IMR-90 (cell line): Measurements from ENCODE around the gene EMSY. TPM values are rescaled to one million over a fixed set of nuclear protein-coding genes. Genes with fewer than 3 reads are reported as not detected.

ENCODE experiments used
- ATAC-seq: fragments of 200-7000 bp; cut with Tn5 transposase; 2 replicates; pipeline ENCODE4 v1.9.1; 2020; ENCODE audit warnings: low read depth, mild to moderate bottlenecking, moderate library complexity
- BruUV-seq: library from RNA; stranded (reverse); fragments of 400-500 nt; replicated peaks from 2 replicates; lab custom pipeline; 2021; lab: Mats Ljungman, UMichigan
- CTCF ChIA-PET: fragments of 300-600 bp; formaldehyde crosslinking; extraction: SDS; loops from one replicate; lab custom pipeline; 2021; ENCODE audit warnings: antibody characterized with exemption; lab: Yijun Ruan, JAX
- POLR2A ChIA-PET: fragments of 300-600 bp; sonication (Branson Sonifier 250); formaldehyde crosslinking; loops from one replicate; lab custom pipeline; 2022; ENCODE audit warnings: antibody characterized with exemption; ENCODE audit not compliant: unreplicated experiment; lab: Charles Lee
- DNase-seq: peaks from one replicate; pipeline ENCODE4 v3.0.0; 2013
- H2AFZ ChIP-seq: replicated peaks from 2 replicates; pipeline ENCODE3; 2013; ENCODE audit warnings: low read length, mild to moderate bottlenecking; ENCODE audit not compliant: poor library complexity
- H2AK5ac ChIP-seq: 2 replicates; pipeline ENCODE4 v1.6.1; 2013; ENCODE audit warnings: low read depth, low read length, inconsistent platforms
- H2AK9ac ChIP-seq: replicated peaks from 2 replicates; pipeline ENCODE3; 2013; ENCODE audit warnings: mild to moderate bottlenecking, low read depth, low read length, moderate library complexity; ENCODE audit not compliant: poor library complexity
- H2BK120ac ChIP-seq: 2 replicates; pipeline ENCODE4 v1.6.1; 2013; ENCODE audit warnings: low read depth, low read length, inconsistent platforms
- H2BK15ac ChIP-seq: 3 replicates; pipeline ENCODE4 v1.6.1; 2013; ENCODE audit warnings: low read depth, low read length, inconsistent platforms
- H2BK20ac ChIP-seq: 2 replicates; pipeline ENCODE4 v1.6.1; 2013; ENCODE audit warnings: low read depth, mild to moderate bottlenecking, inconsistent platforms, low read length, moderate library complexity
- H2BK5ac ChIP-seq: 2 replicates; pipeline ENCODE4 v1.6.1; 2013; ENCODE audit warnings: mild to moderate bottlenecking, low read depth, low read length, inconsistent platforms; ENCODE audit not compliant: poor library complexity, severe bottlenecking
- H3K14ac ChIP-seq: replicated peaks from 2 replicates; pipeline ENCODE4 v1.6.1; 2013; ENCODE audit warnings: low read depth, low read length, inconsistent platforms
- H3K18ac ChIP-seq: 2 replicates; pipeline ENCODE4 v1.6.1; 2013; ENCODE audit warnings: low read depth, low read length, control low read depth
- H3K23ac ChIP-seq: 2 replicates; pipeline ENCODE4 v1.6.1; 2013; ENCODE audit warnings: low read depth, low read length, inconsistent platforms
- H3K27ac ChIP-seq: 2 replicates; pipeline ENCODE4 v1.5.1; 2013; ENCODE audit warnings: mild to moderate bottlenecking, control low read depth, low read length; ENCODE audit not compliant: insufficient read depth
- H3K27me3 ChIP-seq: 2 replicates; pipeline ENCODE4 v1.6.1; 2013; ENCODE audit warnings: low read length; ENCODE audit not compliant: control insufficient read depth, insufficient read depth
- H3K36me3 ChIP-seq: 2 replicates; pipeline ENCODE4 v1.6.1; 2013; ENCODE audit warnings: low read length, mixed read lengths; ENCODE audit not compliant: control insufficient read depth, insufficient read depth
- H3K4ac ChIP-seq: 2 replicates; pipeline ENCODE4 v1.6.1; 2013; ENCODE audit warnings: low read depth, low read length, inconsistent platforms
- H3K4me1 ChIP-seq: 2 replicates; pipeline ENCODE4 v1.6.1; 2013; ENCODE audit warnings: low read length, mixed read lengths; ENCODE audit not compliant: control insufficient read depth, insufficient read depth
- H3K4me2 ChIP-seq: 2 replicates; pipeline ENCODE4 v1.6.1; 2013; ENCODE audit warnings: low read depth, mild to moderate bottlenecking, control low read depth, low read length, moderate library complexity
- H3K4me3 ChIP-seq: 2 replicates; pipeline ENCODE4 v1.5.1; 2013; ENCODE audit warnings: low read depth, mild to moderate bottlenecking, control low read depth, low read length, moderate library complexity; ENCODE audit not compliant: insufficient read depth
- H3K56ac ChIP-seq: 2 replicates; pipeline ENCODE4 v1.6.1; 2013; ENCODE audit warnings: low read length, inconsistent platforms; ENCODE audit not compliant: insufficient read depth; ENCODE audit errors: extremely low read depth
- H3K79me1 ChIP-seq, 2 experiments: 2 replicates each; pipeline ENCODE4 v1.6.1; 2013; ENCODE audit warnings: low read length in 2 of 2, inconsistent platforms in 1 of 2, low read depth in 1 of 2
- H3K9ac ChIP-seq: 2 replicates; pipeline ENCODE4 v1.6.1; 2013; ENCODE audit warnings: low read depth, low read length, control low read depth
- H3K9me1 ChIP-seq: 2 replicates; pipeline ENCODE4 v1.6.1; 2013; ENCODE audit warnings: low read length, inconsistent platforms; ENCODE audit not compliant: insufficient read depth
- H3K9me3 ChIP-seq: 2 replicates; pipeline ENCODE4 v1.6.1; 2013; ENCODE audit warnings: low read length; ENCODE audit not compliant: control insufficient read depth, insufficient read depth
- H4K20me1 ChIP-seq: 2 replicates; pipeline ENCODE4 v1.6.1; 2013; ENCODE audit warnings: low read length, inconsistent platforms; ENCODE audit not compliant: insufficient read depth
- H4K5ac ChIP-seq: 2 replicates; pipeline ENCODE4 v1.6.1; 2013; ENCODE audit warnings: mild to moderate bottlenecking, low read depth, low read length, control low read depth
- H4K8ac ChIP-seq, 2 experiments: 2 replicates each; pipeline ENCODE4 v1.6.1; 2013; ENCODE audit warnings: low read depth in 2 of 2, low read length in 2 of 2, control low read depth in 1 of 2, inconsistent platforms in 1 of 2
- H4K91ac ChIP-seq: 2 replicates; pipeline ENCODE4 v1.6.1; 2013; ENCODE audit warnings: low read depth, low read length, inconsistent platforms; ENCODE audit not compliant: insufficient read depth
- ELK1 ChIP-seq: fragments of 150-350 bp; IDR thresholded peaks from 2 replicates; pipeline ENCODE4 v1.6.1; 2016; ENCODE audit warnings: low read depth, mild to moderate bottlenecking, low read length, moderate library complexity, borderline replicate concordance
- FOS ChIP-seq: fragments of 150-350 bp; IDR thresholded peaks from 2 replicates; pipeline ENCODE4 v1.6.1; 2016; ENCODE audit warnings: low read depth, low read length
- MAFK ChIP-seq: IDR thresholded peaks from 2 replicates; pipeline ENCODE4 v1.6.1; 2012; ENCODE audit warnings: low read depth, low read length, improper control_type of control experiment
- POLR2A ChIP-seq: IDR thresholded peaks from 2 replicates; pipeline ENCODE4 v1.6.1; 2012; ENCODE audit warnings: mild to moderate bottlenecking, low read depth, low read length
- WGBS, 2 experiments: methylation state at CpG; one replicate each; pipeline versions ENCODE4 v1.1.5 to v1.1.7; 2013; ENCODE audit warnings: missing lambda C conversion rate in 2 of 2; ENCODE audit not compliant: insufficient read length in 1 of 2; ENCODE audit errors: extremely low coverage in 2 of 2; 5-methylcytosine and 5-hydroxymethylcytosine counted together
- dilution Hi-C: fragments of 300-500 bp; cut with HindIII; formaldehyde crosslinking; loops from one replicate; pipeline ENCODE4 v1.14.3; 2018; ENCODE audit warnings: low sequenced_read_pairs; ENCODE audit not compliant: unreplicated experiment
- in situ Hi-C: fragments of 300-500 bp; cut with MboI; formaldehyde crosslinking; loops from 3 replicates; pipeline ENCODE4 v1.14.3; 2019; ENCODE audit warnings: low sequenced_read_pairs, inconsistent platforms, mixed read lengths
- intact Hi-C: fragments of 100-400 bp; cut with micrococcal nuclease; formaldehyde crosslinking; loops from 2 replicates; pipeline ENCODE4 v1.10.0; 2022
- polyA plus RNA-seq, 3 experiments: library from polyadenylated mRNA; depleted of rRNA; stranded (reverse); fragments of >200 nt; gene quantifications; 2 replicates each; pipeline ENCODE4 v1.2.3, GENCODE V29; 2012; ENCODE audit warnings: low replicate concordance in 1 of 3
- total RNA-seq: library from RNA; depleted of rRNA; stranded (reverse); fragments of >200 nt; gene quantifications from 2 replicates; pipeline ENCODE4 v1.2.3, GENCODE V29; 2012

Gene EMSY
- total and polyA plus RNA-seq, 2 of the 4 experiments (the other 2 are of a cell fraction), result 14.1 to 22.0 TPM

GRCh38 chr11:76550781-76551180 is 106.0 kb downstream of the EMSY start:
- peaks cover 3% of the 10 kb centered on the region for H3K9me1 ChIP-seq
- no peak overlapping the region for H3K14ac ChIP-seq
- H3K27ac ChIP-seq, result no peak overlapping the region
- no peak overlapping the region for H2BK20ac ChIP-seq
- dilution Hi-C loops, result no loop called here
- no peaks in the 10 kb centered on the region for H3K4me1 ChIP-seq
- no peak overlapping the region for H3K56ac ChIP-seq
- no peak overlapping the region for H3K4me2 ChIP-seq
- H3K4ac ChIP-seq, result no peak overlapping the region
- no peak overlapping the region for H4K8ac ChIP-seq
- BruUV-seq, result no TSS peak
- H3K18ac ChIP-seq, result no peak overlapping the region
- no peak overlapping the region for H3K9ac ChIP-seq
- no peak overlapping the region for H2BK5ac ChIP-seq
- H2BK15ac ChIP-seq, result no peak overlapping the region
- TF ChIP-seq POLR2A, result no peak
- TF ChIP-seq ELK1, result no peak
- TF ChIP-seq FOS, result no peak
- no peak for TF ChIP-seq MAFK
- POLR2A ChIA-PET, result no interaction called here
- H3K27me3 ChIP-seq, result no peaks in the 10 kb centered on the region
- DNase-seq, result no peak
- no peak overlapping the region for H3K23ac ChIP-seq
- H2BK120ac ChIP-seq, result no peak overlapping the region
- no peaks in the 10 kb centered on the region for H3K9me3 ChIP-seq
- H4K91ac ChIP-seq, result no peak overlapping the region
- intact Hi-C loops, result loop anchor here (2.0 kb wide), 1 partner anchor 130 kb away; no protein-coding TSS in a partner anchor
- H4K5ac ChIP-seq, result no peak overlapping the region
- CTCF ChIA-PET, result no interaction called here
- no CpG with 5 or more reads among the region's 7 CpGs for WGBS, 2 experiments
- no peaks in the 10 kb centered on the region for H4K20me1 ChIP-seq
- H2AK5ac ChIP-seq, result no peak overlapping the region
- H3K36me3 ChIP-seq, result peaks cover 5% of the 10 kb centered on the region
- H2AFZ ChIP-seq, result no peak overlapping the region
- in situ Hi-C loops, result no loop called here
- H2AK9ac ChIP-seq, result no peak overlapping the region
- no peak overlapping the region for H3K4me3 ChIP-seq
- no peaks in the 10 kb centered on the region; a peak in 1 of 4 replicates for H3K79me1 ChIP-seq
- ATAC-seq, result no peak
